Thyroid gland (tissue), 4 donors: ENCODE measurements around the gene LRRC27. TPM values are rescaled to one million over a fixed set of nuclear protein-coding genes. Genes with fewer than 3 reads are reported as not detected.

Experiments used
- DNase-seq, 2 donors: peaks; one replicate each; pipeline ENCODE4 v3.0.0-alpha.2; 2019
- H3K27ac ChIP-seq, 3 donors: fragments of 200-600 bp; sonication (generic); 1 replicate in 2 of 3; 2 replicates in 1 of 3; pipeline ENCODE4 v1.5.1; 2016 to 2019; ENCODE audit warnings: mild to moderate bottlenecking in 1 of 3, moderate library complexity in 1 of 3
- H3K27me3 ChIP-seq: fragments of 200-600 bp; sonication (generic); one replicate; pipeline ENCODE4 v1.5.1; 2019
- H3K36me3 ChIP-seq, 2 donors: fragments of 200-600 bp; sonication (generic); one replicate each; pipeline ENCODE4 v1.5.1; 2016 to 2019
- H3K4me1 ChIP-seq, 2 donors: fragments of 200-600 bp; sonication (generic); one replicate each; pipeline ENCODE4 v1.5.1; 2017 to 2019
- H3K4me3 ChIP-seq, 3 donors: fragments of 200-600 bp; sonication (generic); replicated peaks in 1 of 3; 1 replicate in 2 of 3; 2 replicates in 1 of 3; pipeline ENCODE4 v1.5.1; 2016; ENCODE audit warnings: mild to moderate bottlenecking in 1 of 3
- H3K9me3 ChIP-seq: fragments of 200-600 bp; sonication (generic); one replicate; pipeline ENCODE4 v1.5.1; 2017
- CTCF ChIP-seq, 6 experiments: fragments of 200-600 bp in 3 of 6; fragments of 450-650 bp in 3 of 6; sonication (generic) in 3 of 6; IDR thresholded peaks; one replicate each; pipeline ENCODE4 v1.5.1; 2016 to 2019; ENCODE audit warnings: antibody characterized with exemption in 6 of 6, mild to moderate bottlenecking in 2 of 6, inconsistent platforms in 1 of 6, moderate library complexity in 1 of 6
- POLR2A ChIP-seq, 2 donors: fragments of 450-650 bp; IDR thresholded peaks; one replicate each; pipeline ENCODE4 v1.6.1; 2017; ENCODE audit warnings: antibody characterized with exemption in 2 of 2, mild to moderate bottlenecking in 2 of 2, moderate library complexity in 1 of 2
- WGBS, 2 donors: methylation state at CpG; one replicate each; pipeline ENCODE4 v1.1.5; 2017; 5-methylcytosine and 5-hydroxymethylcytosine counted together
- intact Hi-C: fragments of 100-400 bp; cut with DNase I; formaldehyde crosslinking; loops from one replicate; pipeline ENCODE4 v1.15.1; 2023
- total RNA-seq, 4 donors: library from RNA; depleted of rRNA; stranded (reverse); fragments of >200 nt; gene quantifications; one replicate each; pipeline ENCODE4 v1.2.3, GENCODE V29; 2016

The LRRC27 gene
- total RNA-seq, 4 donors from 2014 or later = 14.0 to 24.4 (median 19.4) TPM

- intact Hi-C loops = no loop called here
- Histone ChIP-seq H3K9me3 (no peaks in the 10 kb centered on the region), H3K4me3 (no peak overlapping the region), H3K27me3 (no peaks in the 10 kb centered on the region), H3K36me3 (peaks cover 9 to 15% of the 10 kb centered on the region in 2 donors), H3K4me1 (no peaks in the 10 kb centered on the region), H3K27ac (no peak overlapping the region)
- TF ChIP-seq POLR2A (IDR thresholded peaks at IDR 0.05) = no peak
- TF ChIP-seq CTCF (IDR thresholded peaks at IDR 0.05) = no peak
- WGBS, 2 donors = 93% methylated on average over 9 of the region's 9 CpGs
- no peak for DNase-seq
Measured at GRCh38 chr10:132346806-132347205, 14.8 kb downstream of the LRRC27 start.

GRCh38 chr10:132347211-132347930 is 15.4 kb downstream of the LRRC27 start:
- Histone ChIP-seq H3K4me1 (no peaks in the 10 kb centered on the region), H3K27ac (no peak overlapping the region), H3K36me3 (peaks cover 9 to 15% of the 10 kb centered on the region in 2 donors), H3K27me3 (no peaks in the 10 kb centered on the region), H3K4me3 (no peak overlapping the region), H3K9me3 (no peaks in the 10 kb centered on the region)
- 91 to 93% methylated on average over 18 to 21 of the region's 23 CpGs for WGBS, 2 donors
- DNase-seq = no peak
- no peak for TF ChIP-seq POLR2A (IDR thresholded peaks at IDR 0.05)
- TF ChIP-seq CTCF (IDR thresholded peaks at IDR 0.05) = no peak
- intact Hi-C loops = no loop called here

GRCh38 chr10:132347931-132348267 is 15.9 kb downstream of the LRRC27 start:
- Histone ChIP-seq H3K36me3 (peaks cover 9 to 15% of the 10 kb centered on the region in 2 donors), H3K4me1 (no peaks in the 10 kb centered on the region), H3K4me3 (no peak overlapping the region), H3K27me3 (no peaks in the 10 kb centered on the region), H3K27ac (no peak overlapping the region), H3K9me3 (no peaks in the 10 kb centered on the region)
- 86 to 95% methylated on average over 12 to 13 of the region's 13 CpGs for WGBS, 2 donors
- intact Hi-C loops = no loop called here
- DNase-seq = no peak
- TF ChIP-seq CTCF (IDR thresholded peaks at IDR 0.05) (no peak), POLR2A (IDR thresholded peaks at IDR 0.05) (no peak)

- 92 to 94% methylated on average over 2 to 6 of the region's 6 CpGs for WGBS, 2 donors
- no peaks in the 10 kb centered on the region for H3K4me1 ChIP-seq
- H3K36me3 ChIP-seq = peaks cover 6 to 15% of the 10 kb centered on the region in 2 donors
- intact Hi-C loops = no loop called here
- no peaks in the 10 kb centered on the region for H3K27me3 ChIP-seq
- no peaks in the 10 kb centered on the region for H3K9me3 ChIP-seq
- TF ChIP-seq POLR2A (IDR thresholded peaks at IDR 0.05) (no peak), CTCF (IDR thresholded peaks at IDR 0.05) (no peak)
- no peak for DNase-seq
- no peak overlapping the region for H3K4me3 ChIP-seq
- no peak overlapping the region for H3K27ac ChIP-seq
Measured at GRCh38 chr10:132349766-132350165, 17.8 kb downstream of the LRRC27 start.

- TF ChIP-seq CTCF (IDR thresholded peaks at IDR 0.05) (no peak), POLR2A (IDR thresholded peaks at IDR 0.05) (no peak)
Measured at GRCh38 chr10:132350391-132350790, 18.4 kb downstream of the LRRC27 start.

More at GRCh38 chr10:132350391-132350790, 18.4 kb downstream of the LRRC27 start:
- Histone ChIP-seq H3K36me3 (peaks cover 0 to 10% of the 10 kb centered on the region in 2 donors), H3K27me3 (no peaks in the 10 kb centered on the region), H3K9me3 (no peaks in the 10 kb centered on the region), H3K4me3 (no peak overlapping the region), H3K27ac (no peak overlapping the region), H3K4me1 (no peaks in the 10 kb centered on the region)
- no peak for DNase-seq
- WGBS, 2 donors = 84 to 90% methylated on average over 9 to 11 of the region's 11 CpGs
- intact Hi-C loops = no loop called here
